IMR-90 (cell line): ENCODE data around the gene GSTO1. TPM values are rescaled to one million over a fixed set of nuclear protein-coding genes. Genes with fewer than 3 reads are reported as not detected.

Experiments used
- ATAC-seq: fragments of 200-7000 bp; cut with Tn5 transposase; 2 replicates; pipeline ENCODE4 v1.9.1; 2020; ENCODE audit warnings: low read depth, mild to moderate bottlenecking, moderate library complexity
- BruUV-seq: library from RNA; stranded (reverse); fragments of 400-500 nt; replicated peaks from 2 replicates; lab custom pipeline; 2021; lab: Mats Ljungman, UMichigan
- CTCF ChIA-PET: fragments of 300-600 bp; formaldehyde crosslinking; extraction: SDS; loops from one replicate; lab custom pipeline; 2021; ENCODE audit warnings: antibody characterized with exemption; lab: Yijun Ruan, JAX
- POLR2A ChIA-PET: fragments of 300-600 bp; sonication (Branson Sonifier 250); formaldehyde crosslinking; loops from one replicate; lab custom pipeline; 2022; ENCODE audit warnings: antibody characterized with exemption; ENCODE audit not compliant: unreplicated experiment; lab: Charles Lee
- DNase-seq: peaks from one replicate; pipeline ENCODE4 v3.0.0; 2013
- H2AFZ ChIP-seq: replicated peaks from 2 replicates; pipeline ENCODE3; 2013; ENCODE audit warnings: low read length, mild to moderate bottlenecking; ENCODE audit not compliant: poor library complexity
- H2AK5ac ChIP-seq: 2 replicates; pipeline ENCODE4 v1.6.1; 2013; ENCODE audit warnings: low read depth, low read length, inconsistent platforms
- H2AK9ac ChIP-seq: replicated peaks from 2 replicates; pipeline ENCODE3; 2013; ENCODE audit warnings: mild to moderate bottlenecking, low read depth, low read length, moderate library complexity; ENCODE audit not compliant: poor library complexity
- H2BK120ac ChIP-seq: 2 replicates; pipeline ENCODE4 v1.6.1; 2013; ENCODE audit warnings: low read depth, low read length, inconsistent platforms
- H2BK15ac ChIP-seq: 3 replicates; pipeline ENCODE4 v1.6.1; 2013; ENCODE audit warnings: low read depth, low read length, inconsistent platforms
- H2BK20ac ChIP-seq: 2 replicates; pipeline ENCODE4 v1.6.1; 2013; ENCODE audit warnings: low read depth, mild to moderate bottlenecking, inconsistent platforms, low read length, moderate library complexity
- H2BK5ac ChIP-seq: 2 replicates; pipeline ENCODE4 v1.6.1; 2013; ENCODE audit warnings: mild to moderate bottlenecking, low read depth, low read length, inconsistent platforms; ENCODE audit not compliant: poor library complexity, severe bottlenecking
- H3K14ac ChIP-seq: replicated peaks from 2 replicates; pipeline ENCODE4 v1.6.1; 2013; ENCODE audit warnings: low read depth, low read length, inconsistent platforms
- H3K18ac ChIP-seq: 2 replicates; pipeline ENCODE4 v1.6.1; 2013; ENCODE audit warnings: low read depth, low read length, control low read depth
- H3K23ac ChIP-seq: 2 replicates; pipeline ENCODE4 v1.6.1; 2013; ENCODE audit warnings: low read depth, low read length, inconsistent platforms
- H3K27ac ChIP-seq: 2 replicates; pipeline ENCODE4 v1.5.1; 2013; ENCODE audit warnings: mild to moderate bottlenecking, control low read depth, low read length; ENCODE audit not compliant: insufficient read depth
- H3K27me3 ChIP-seq: 2 replicates; pipeline ENCODE4 v1.6.1; 2013; ENCODE audit warnings: low read length; ENCODE audit not compliant: control insufficient read depth, insufficient read depth
- H3K36me3 ChIP-seq: 2 replicates; pipeline ENCODE4 v1.6.1; 2013; ENCODE audit warnings: low read length, mixed read lengths; ENCODE audit not compliant: control insufficient read depth, insufficient read depth
- H3K4ac ChIP-seq: 2 replicates; pipeline ENCODE4 v1.6.1; 2013; ENCODE audit warnings: low read depth, low read length, inconsistent platforms
- H3K4me1 ChIP-seq: 2 replicates; pipeline ENCODE4 v1.6.1; 2013; ENCODE audit warnings: low read length, mixed read lengths; ENCODE audit not compliant: control insufficient read depth, insufficient read depth
- H3K4me2 ChIP-seq: 2 replicates; pipeline ENCODE4 v1.6.1; 2013; ENCODE audit warnings: low read depth, mild to moderate bottlenecking, control low read depth, low read length, moderate library complexity
- H3K4me3 ChIP-seq: 2 replicates; pipeline ENCODE4 v1.5.1; 2013; ENCODE audit warnings: low read depth, mild to moderate bottlenecking, control low read depth, low read length, moderate library complexity; ENCODE audit not compliant: insufficient read depth
- H3K56ac ChIP-seq: 2 replicates; pipeline ENCODE4 v1.6.1; 2013; ENCODE audit warnings: low read length, inconsistent platforms; ENCODE audit not compliant: insufficient read depth; ENCODE audit errors: extremely low read depth
- H3K79me1 ChIP-seq, 2 experiments: 2 replicates each; pipeline ENCODE4 v1.6.1; 2013; ENCODE audit warnings: low read length in 2 of 2, inconsistent platforms in 1 of 2, low read depth in 1 of 2
- H3K9ac ChIP-seq: 2 replicates; pipeline ENCODE4 v1.6.1; 2013; ENCODE audit warnings: low read depth, low read length, control low read depth
- H3K9me1 ChIP-seq: 2 replicates; pipeline ENCODE4 v1.6.1; 2013; ENCODE audit warnings: low read length, inconsistent platforms; ENCODE audit not compliant: insufficient read depth
- H3K9me3 ChIP-seq: 2 replicates; pipeline ENCODE4 v1.6.1; 2013; ENCODE audit warnings: low read length; ENCODE audit not compliant: control insufficient read depth, insufficient read depth
- H4K20me1 ChIP-seq: 2 replicates; pipeline ENCODE4 v1.6.1; 2013; ENCODE audit warnings: low read length, inconsistent platforms; ENCODE audit not compliant: insufficient read depth
- H4K5ac ChIP-seq: 2 replicates; pipeline ENCODE4 v1.6.1; 2013; ENCODE audit warnings: mild to moderate bottlenecking, low read depth, low read length, control low read depth
- H4K8ac ChIP-seq, 2 experiments: 2 replicates each; pipeline ENCODE4 v1.6.1; 2013; ENCODE audit warnings: low read depth in 2 of 2, low read length in 2 of 2, control low read depth in 1 of 2, inconsistent platforms in 1 of 2
- H4K91ac ChIP-seq: 2 replicates; pipeline ENCODE4 v1.6.1; 2013; ENCODE audit warnings: low read depth, low read length, inconsistent platforms; ENCODE audit not compliant: insufficient read depth
- BHLHE40 ChIP-seq: fragments of 150-350 bp; IDR thresholded peaks from 2 replicates; pipeline ENCODE4 v1.6.1; 2016; ENCODE audit warnings: mild to moderate bottlenecking, low read depth, low read length
- CEBPB ChIP-seq: IDR thresholded peaks from 2 replicates; pipeline ENCODE4 v1.6.1; 2012; ENCODE audit warnings: low read depth, low read length, improper control_type of control experiment
- CHD1 ChIP-seq: IDR thresholded peaks from 2 replicates; pipeline ENCODE4 v1.6.1; 2012; ENCODE audit warnings: low read depth, low read length, improper control_type of control experiment
- MAFK ChIP-seq: IDR thresholded peaks from 2 replicates; pipeline ENCODE4 v1.6.1; 2012; ENCODE audit warnings: low read depth, low read length, improper control_type of control experiment
- MAZ ChIP-seq: IDR thresholded peaks from 2 replicates; pipeline ENCODE4 v1.6.1; 2012; ENCODE audit warnings: low read depth, mild to moderate bottlenecking, low read length, improper control_type of control experiment, moderate library complexity, borderline replicate concordance
- MXI1 ChIP-seq: IDR thresholded peaks from 2 replicates; pipeline ENCODE4 v1.6.1; 2012; ENCODE audit warnings: low read depth, mild to moderate bottlenecking, low read length, moderate library complexity, borderline replicate concordance
- POLR2A ChIP-seq: IDR thresholded peaks from 2 replicates; pipeline ENCODE4 v1.6.1; 2012; ENCODE audit warnings: mild to moderate bottlenecking, low read depth, low read length
- RAD21 ChIP-seq: IDR thresholded peaks from 2 replicates; pipeline ENCODE4 v1.6.1; 2012; ENCODE audit warnings: low read length, improper control_type of control experiment
- RCOR1 ChIP-seq: IDR thresholded peaks from 2 replicates; pipeline ENCODE4 v1.6.1; 2012; ENCODE audit warnings: mild to moderate bottlenecking, low read length, improper control_type of control experiment; ENCODE audit not compliant: insufficient replicate concordance
- RFX5 ChIP-seq: IDR thresholded peaks from 2 replicates; pipeline ENCODE4 v1.8.0; 2012; ENCODE audit warnings: low read depth, mild to moderate bottlenecking, low read length, moderate library complexity
- SMC3 ChIP-seq: fragments of 150-350 bp; IDR thresholded peaks from 2 replicates; pipeline ENCODE4 v1.6.1; 2016; ENCODE audit warnings: low read depth, mild to moderate bottlenecking, antibody characterized with exemption, low read length, moderate library complexity
- WGBS, 2 experiments: methylation state at CpG; one replicate each; pipeline versions ENCODE4 v1.1.5 to v1.1.7; 2013; ENCODE audit warnings: missing lambda C conversion rate in 2 of 2; ENCODE audit not compliant: insufficient read length in 1 of 2; ENCODE audit errors: extremely low coverage in 2 of 2; 5-methylcytosine and 5-hydroxymethylcytosine counted together
- dilution Hi-C: fragments of 300-500 bp; cut with HindIII; formaldehyde crosslinking; loops from one replicate; pipeline ENCODE4 v1.14.3; 2018; ENCODE audit warnings: low sequenced_read_pairs; ENCODE audit not compliant: unreplicated experiment
- in situ Hi-C: fragments of 300-500 bp; cut with MboI; formaldehyde crosslinking; loops from 3 replicates; pipeline ENCODE4 v1.14.3; 2019; ENCODE audit warnings: low sequenced_read_pairs, inconsistent platforms, mixed read lengths
- intact Hi-C: fragments of 100-400 bp; cut with micrococcal nuclease; formaldehyde crosslinking; loops from 2 replicates; pipeline ENCODE4 v1.10.0; 2022
- polyA plus RNA-seq, 3 experiments: library from polyadenylated mRNA; depleted of rRNA; stranded (reverse); fragments of >200 nt; gene quantifications; 2 replicates each; pipeline ENCODE4 v1.2.3, GENCODE V29; 2012; ENCODE audit warnings: low replicate concordance in 1 of 3
- total RNA-seq: library from RNA; depleted of rRNA; stranded (reverse); fragments of >200 nt; gene quantifications from 2 replicates; pipeline ENCODE4 v1.2.3, GENCODE V29; 2012
- TF ChIP-seq, protein P1 (sequence below): fragments of 150-350 bp; IDR thresholded peaks from 2 replicates; pipeline ENCODE4 v1.6.1; 2017; ENCODE audit warnings: mild to moderate bottlenecking, antibody characterized with exemption, low read length, low read depth
- TF ChIP-seq, protein P2 (sequence below): conservative IDR thresholded peaks from 2 replicates; pipeline ENCODE4 v1.5.1; 2012; ENCODE audit warnings: mild to moderate bottlenecking, low read depth, low read length, improper control_type of control experiment
- TF ChIP-seq, protein P3 (sequence below): fragments of 150-350 bp; IDR thresholded peaks from 2 replicates; pipeline ENCODE4 v1.6.1; 2016; ENCODE audit warnings: low read depth, mild to moderate bottlenecking, low read length, moderate library complexity, borderline replicate concordance

GSTO1 gene
- total and polyA plus RNA-seq, 2 of the 4 experiments (the other 2 are of a cell fraction): 186 to 258 TPM

DNA sequence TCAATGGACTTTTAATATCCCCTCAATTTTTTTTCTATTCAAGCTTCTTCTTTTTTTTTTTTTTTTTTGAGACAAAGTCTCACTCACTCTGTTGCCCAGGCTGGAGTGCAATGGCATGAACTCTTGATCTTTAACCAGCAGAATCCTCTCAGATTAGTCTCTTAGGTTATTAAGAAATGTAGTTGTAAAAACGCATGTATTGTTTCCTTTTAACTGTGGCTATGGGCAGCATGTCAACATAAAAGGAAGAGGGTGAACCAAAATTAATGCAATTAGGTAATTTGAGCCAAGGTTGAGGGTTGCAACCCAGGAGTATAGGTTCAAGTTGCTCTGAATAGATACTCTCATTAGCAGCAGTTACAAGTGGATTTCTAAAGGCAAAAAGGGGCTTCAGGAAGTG lies 4.3 kb upstream of the GSTO1 start:
- ChIA-PET CTCF (interaction anchor here (0.7 kb wide), 1 partner anchor 128 kb away, joined by 3 read pairs; no protein-coding TSS in a partner anchor), POLR2A (no interaction called here)
- H2AK9ac ChIP-seq: no peak overlapping the region
- H3K18ac ChIP-seq: no peak overlapping the region
- no peak overlapping the region for H3K4me2 ChIP-seq
- in situ Hi-C loops (no loop called here), dilution Hi-C loops (no loop called here), intact Hi-C loops (loop anchor here (5.0 kb wide), 1 partner anchor 363 kb away; no protein-coding TSS in a partner anchor)
- no peak overlapping the region for H4K8ac ChIP-seq
- no peak overlapping the region for H2AK5ac ChIP-seq
- H3K56ac ChIP-seq: no peak overlapping the region
- no peak for DNase-seq
- no peak overlapping the region for H3K9ac ChIP-seq
- no peak overlapping the region for H2BK15ac ChIP-seq
- H2BK20ac ChIP-seq: no peak overlapping the region
- H3K36me3 ChIP-seq: no peaks in the 10 kb centered on the region
- 0 out of 2 replicates have a peak, but pooled peaks cover 2% of the 10 kb centered on the region for H3K9me1 ChIP-seq
- TF ChIP-seq CEBPB (no peak), BHLHE40 (no peak), RFX5 (no peak), POLR2A (no peak), RCOR1 (no peak), RAD21 (no peak), CHD1 (no peak), MAZ (no peak), MAFK (no peak), MXI1 (no peak), SMC3 (no peak)
- TF ChIP-seq, protein P1, sequence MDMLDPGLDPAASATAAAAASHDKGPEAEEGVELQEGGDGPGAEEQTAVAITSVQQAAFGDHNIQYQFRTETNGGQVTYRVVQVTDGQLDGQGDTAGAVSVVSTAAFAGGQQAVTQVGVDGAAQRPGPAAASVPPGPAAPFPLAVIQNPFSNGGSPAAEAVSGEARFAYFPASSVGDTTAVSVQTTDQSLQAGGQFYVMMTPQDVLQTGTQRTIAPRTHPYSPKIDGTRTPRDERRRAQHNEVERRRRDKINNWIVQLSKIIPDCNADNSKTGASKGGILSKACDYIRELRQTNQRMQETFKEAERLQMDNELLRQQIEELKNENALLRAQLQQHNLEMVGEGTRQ: no peak
- TF ChIP-seq, protein P2, sequence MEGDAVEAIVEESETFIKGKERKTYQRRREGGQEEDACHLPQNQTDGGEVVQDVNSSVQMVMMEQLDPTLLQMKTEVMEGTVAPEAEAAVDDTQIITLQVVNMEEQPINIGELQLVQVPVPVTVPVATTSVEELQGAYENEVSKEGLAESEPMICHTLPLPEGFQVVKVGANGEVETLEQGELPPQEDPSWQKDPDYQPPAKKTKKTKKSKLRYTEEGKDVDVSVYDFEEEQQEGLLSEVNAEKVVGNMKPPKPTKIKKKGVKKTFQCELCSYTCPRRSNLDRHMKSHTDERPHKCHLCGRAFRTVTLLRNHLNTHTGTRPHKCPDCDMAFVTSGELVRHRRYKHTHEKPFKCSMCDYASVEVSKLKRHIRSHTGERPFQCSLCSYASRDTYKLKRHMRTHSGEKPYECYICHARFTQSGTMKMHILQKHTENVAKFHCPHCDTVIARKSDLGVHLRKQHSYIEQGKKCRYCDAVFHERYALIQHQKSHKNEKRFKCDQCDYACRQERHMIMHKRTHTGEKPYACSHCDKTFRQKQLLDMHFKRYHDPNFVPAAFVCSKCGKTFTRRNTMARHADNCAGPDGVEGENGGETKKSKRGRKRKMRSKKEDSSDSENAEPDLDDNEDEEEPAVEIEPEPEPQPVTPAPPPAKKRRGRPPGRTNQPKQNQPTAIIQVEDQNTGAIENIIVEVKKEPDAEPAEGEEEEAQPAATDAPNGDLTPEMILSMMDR: no peak
- TF ChIP-seq, protein P3, sequence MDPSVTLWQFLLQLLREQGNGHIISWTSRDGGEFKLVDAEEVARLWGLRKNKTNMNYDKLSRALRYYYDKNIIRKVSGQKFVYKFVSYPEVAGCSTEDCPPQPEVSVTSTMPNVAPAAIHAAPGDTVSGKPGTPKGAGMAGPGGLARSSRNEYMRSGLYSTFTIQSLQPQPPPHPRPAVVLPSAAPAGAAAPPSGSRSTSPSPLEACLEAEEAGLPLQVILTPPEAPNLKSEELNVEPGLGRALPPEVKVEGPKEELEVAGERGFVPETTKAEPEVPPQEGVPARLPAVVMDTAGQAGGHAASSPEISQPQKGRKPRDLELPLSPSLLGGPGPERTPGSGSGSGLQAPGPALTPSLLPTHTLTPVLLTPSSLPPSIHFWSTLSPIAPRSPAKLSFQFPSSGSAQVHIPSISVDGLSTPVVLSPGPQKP: no peak
- ATAC-seq: no peak
- no peak overlapping the region for H3K14ac ChIP-seq
- H3K9me3 ChIP-seq: no peaks in the 10 kb centered on the region; the same call in 1 of the 2 replicates
- H2BK5ac ChIP-seq: no peak overlapping the region
- H4K91ac ChIP-seq: no peak overlapping the region
- BruUV-seq: no TSS peak
- H3K27me3 ChIP-seq: no peaks in the 10 kb centered on the region
- no peak overlapping the region for H3K27ac ChIP-seq
- no peak overlapping the region for H3K23ac ChIP-seq
- no peak overlapping the region for H3K4me3 ChIP-seq
- H3K4ac ChIP-seq: no peak overlapping the region
- peaks cover 6% of the 10 kb centered on the region for H3K4me1 ChIP-seq
- H4K5ac ChIP-seq: no peak overlapping the region
- H4K20me1 ChIP-seq: no peaks in the 10 kb centered on the region
- H2AFZ ChIP-seq: no peak overlapping the region
- peaks cover 0 to 11% of the 10 kb centered on the region in 2 experiments; a peak in 2 of 4 replicates for H3K79me1 ChIP-seq
- no peak overlapping the region for H2BK120ac ChIP-seq
- no CpG with 5 or more reads among the region's 1 CpG for WGBS, 2 experiments
